ENCODE results near the gene SLCO2A1. TPM values are rescaled to one million over a fixed set of nuclear protein-coding genes. Genes with fewer than 3 reads are reported as not detected.

The SLCO2A1 gene
- total RNA-seq, 1 donor from 2014 or later: 2.5 TPM

- no peak overlapping the region for H3K4me3 ChIP-seq (ENCODE audit: low read depth, low read length)
- no peaks in the 10 kb centered on the region for H3K36me3 ChIP-seq (ENCODE audit: control insufficient read depth, insufficient read depth, low read length)
- TF ChIP-seq CTCF (IDR thresholded peaks at IDR 0.05; ENCODE audit: insufficient read depth, low read length, poor library complexity, severe bottlenecking): no peak
- DNase-seq (ENCODE audit: low read depth): no peak
- H3K27me3 ChIP-seq (ENCODE audit: control insufficient read depth, insufficient read depth, low read length): no peaks in the 10 kb centered on the region
Observed at GRCh38 chr3:134036291-134036690, 6.6 kb upstream of the SLCO2A1 start.

GRCh38 chr3:134035836-134036235, 6.1 kb upstream of the SLCO2A1 start:
- TF ChIP-seq CTCF (IDR thresholded peaks at IDR 0.05; ENCODE audit: insufficient read depth, low read length, poor library complexity, severe bottlenecking): no peak
- H3K36me3 ChIP-seq (ENCODE audit: control insufficient read depth, insufficient read depth, low read length): no peaks in the 10 kb centered on the region
- no peaks in the 10 kb centered on the region for H3K27me3 ChIP-seq (ENCODE audit: control insufficient read depth, insufficient read depth, low read length)
- DNase-seq (ENCODE audit: low read depth): no peak
- no peak overlapping the region for H3K4me3 ChIP-seq (ENCODE audit: low read depth, low read length)

GRCh38 chr3:134034005-134034785, 4.5 kb upstream of the SLCO2A1 start:
- no peak for DNase-seq (ENCODE audit: low read depth)
- no peak for TF ChIP-seq CTCF (IDR thresholded peaks at IDR 0.05; ENCODE audit: insufficient read depth, low read length, poor library complexity, severe bottlenecking)
- no peak overlapping the region for H3K4me3 ChIP-seq (ENCODE audit: low read depth, low read length)
- no peaks in the 10 kb centered on the region for H3K36me3 ChIP-seq (ENCODE audit: control insufficient read depth, insufficient read depth, low read length)
- H3K27me3 ChIP-seq (ENCODE audit: control insufficient read depth, insufficient read depth, low read length): peaks cover 3% of the 10 kb centered on the region

GRCh38 chr3:134033315-134033996, 3.7 kb upstream of the SLCO2A1 start:
- TF ChIP-seq CTCF (IDR thresholded peaks at IDR 0.05; ENCODE audit: insufficient read depth, low read length, poor library complexity, severe bottlenecking): no peak
- H3K27me3 ChIP-seq (ENCODE audit: control insufficient read depth, insufficient read depth, low read length): peaks cover 10% of the 10 kb centered on the region
- H3K36me3 ChIP-seq (ENCODE audit: control insufficient read depth, insufficient read depth, low read length): no peaks in the 10 kb centered on the region
- no peak for DNase-seq (ENCODE audit: low read depth)
- H3K4me3 ChIP-seq (ENCODE audit: low read depth, low read length): no peak overlapping the region

GRCh38 chr3:134031348-134031915, 1.7 kb upstream of the SLCO2A1 start:
- Histone ChIP-seq H3K4me3 (ENCODE audit: low read depth, low read length) (no peak overlapping the region), H3K27me3 (ENCODE audit: control insufficient read depth, insufficient read depth, low read length) (peaks cover 12% of the 10 kb centered on the region), H3K36me3 (ENCODE audit: control insufficient read depth, insufficient read depth, low read length) (no peaks in the 10 kb centered on the region)
- no peak for TF ChIP-seq CTCF (IDR thresholded peaks at IDR 0.05; ENCODE audit: insufficient read depth, low read length, poor library complexity, severe bottlenecking)
- DNase-seq (ENCODE audit: low read depth): no peak

All from kidney epithelial cell (primary cell).